GM12865 (cell line): Measurements from ENCODE around the gene KLHL6.
"Not testable (repeated sequence)": the region's sequence is repeated elsewhere in the genome, so short reads cannot be mapped to it uniquely, and the experiment has no call there.

ENCODE experiments used
- DNase-seq: peaks from one replicate; pipeline ENCODE4 v3.0.0; 2010; ENCODE audit warnings: low read depth
- H3K4me3 ChIP-seq: 2 replicates; pipeline ENCODE4 v1.5.1; 2011; ENCODE audit warnings: mild to moderate bottlenecking, low read depth, low read length, control low read depth
- CTCF ChIP-seq: IDR thresholded peaks from 2 replicates; pipeline ENCODE4 v1.5.1; 2011; ENCODE audit warnings: low read length, control low read depth, low read depth, inconsistent platforms; ENCODE audit not compliant: insufficient read depth; ENCODE audit errors: missing control alignments

Gene KLHL6

GRCh38 chr3:183581496-183582155 is 26.1 kb upstream of the KLHL6 start:
- DNase-seq = no peak
- TF ChIP-seq CTCF = no peak
- H3K4me3 ChIP-seq = no peak overlapping the region

- no peak for TF ChIP-seq CTCF
- H3K4me3 ChIP-seq = no peak overlapping the region
- DNase-seq = no peak
These were observed 24.7 kb upstream of the KLHL6 start for GRCh38 chr3:183579967-183580900.

- TF ChIP-seq CTCF = no peak
- no peak for DNase-seq
- H3K4me3 ChIP-seq = no peak overlapping the region
These were observed 22.7 kb upstream of the KLHL6 start for GRCh38 chr3:183578179-183578578.

- no peak for TF ChIP-seq CTCF
- H3K4me3 ChIP-seq = no peak overlapping the region
- DNase-seq = no peak
These were observed 21.8 kb upstream of the KLHL6 start for GRCh38 chr3:183577346-183577745.

- DNase-seq = no peak
- no peak overlapping the region for H3K4me3 ChIP-seq
- TF ChIP-seq CTCF = no peak
These were observed 21.1 kb upstream of the KLHL6 start for GRCh38 chr3:183576487-183577107.

GRCh38 chr3:183572935-183573334 is 17.4 kb upstream of the KLHL6 start:
- no peak overlapping the region for H3K4me3 ChIP-seq
- no peak for TF ChIP-seq CTCF
- no peak for DNase-seq

- not testable (repeated sequence) for DNase-seq, H3K4me3 ChIP-seq
These were observed 14.7 kb upstream of the KLHL6 start for GRCh38 chr3:183570191-183570590.
